Adrenal gland (tissue), 12 donors: ENCODE results near the gene FOXA1. TPM values are rescaled to one million over a fixed set of nuclear protein-coding genes. Genes with fewer than 3 reads are reported as not detected.

Source experiments
- DNase-seq, 7 donors: peaks; one replicate each; pipeline ENCODE4 v3.0.0-alpha.2; 2019 to 2020
- H3K27ac ChIP-seq, 5 donors: fragments of 200-600 bp; sonication (generic) in 4 of 5; 1 replicate in 3 of 5; 2 replicates in 2 of 5; pipeline versions ENCODE4 v1.5.1 to v1.8.0; 2016 to 2020; ENCODE audit warnings: mild to moderate bottlenecking in 1 of 5
- H3K27me3 ChIP-seq: fragments of 200-600 bp; 2 replicates; pipeline ENCODE4 v1.8.0; 2021
- H3K36me3 ChIP-seq, 2 donors: fragments of 200-600 bp; replicated peaks in 1 of 2; 1 replicate in 1 of 2; 2 replicates in 1 of 2; pipeline versions ENCODE4 v1.5.1 to v1.8.0; 2018 to 2022
- H3K4me1 ChIP-seq, 2 donors: fragments of 200-600 bp; replicated peaks in 1 of 2; 1 replicate in 1 of 2; 2 replicates in 1 of 2; pipeline versions ENCODE4 v1.5.1 to v1.8.0; 2018 to 2021
- H3K4me3 ChIP-seq, 4 donors: fragments of 200-600 bp; sonication (generic) in 3 of 4; one replicate each; pipeline ENCODE4 v1.5.1; 2016 to 2018
- H3K9me3 ChIP-seq, 3 donors: fragments of 200-600 bp; sonication (generic) in 1 of 3; replicated peaks in 1 of 3; 1 replicate in 2 of 3; 2 replicates in 1 of 3; pipeline versions ENCODE4 v1.5.1 to v1.8.0; 2016 to 2021
- CTCF ChIP-seq, 6 experiments: fragments of 450-650 bp in 4 of 6; fragments of 200-600 bp in 2 of 6; sonication (generic) in 1 of 6; IDR thresholded peaks; 1 replicate in 5 of 6; 2 replicates in 1 of 6; pipeline versions ENCODE4 v1.5.1 to v1.8.0; 2016 to 2021; ENCODE audit warnings: antibody characterized with exemption in 6 of 6, mild to moderate bottlenecking in 2 of 6, moderate library complexity in 1 of 6
- POLR2A ChIP-seq, 2 donors: fragments of 450-650 bp; IDR thresholded peaks; one replicate each; pipeline ENCODE4 v1.6.1; 2017; ENCODE audit warnings: antibody characterized with exemption in 2 of 2, mild to moderate bottlenecking in 2 of 2, moderate library complexity in 1 of 2
- WGBS, 4 donors: extraction: QIAGEN DNeasy Blood & Tissue Kit in 2 of 4; methylation state at CpG; one replicate each; pipeline versions ENCODE4 v1.1.5 to v1.1.7; 2013 to 2017; 5-methylcytosine and 5-hydroxymethylcytosine counted together
- intact Hi-C, 2 donors: fragments of 100-400 bp; cut with DNase I; formaldehyde crosslinking; loops; one replicate each; pipeline versions ENCODE4 v1.14.1 to v1.15.0; 2022 to 2023
- polyA plus RNA-seq, 3 donors: library from polyadenylated mRNA; stranded (reverse); fragments of 200-250 nt in 2 of 3; fragments of 350-450 nt in 1 of 3; fragmentation: Illumina TruSeq in 1 of 3; extraction: RNeasy Lipid Tissue Mini Kit (QIAGEN cat#74804) in 1 of 3; gene quantifications; one replicate each; pipeline ENCODE4 v1.2.3, GENCODE V29; 2013 to 2014
- total RNA-seq, 9 donors: library from RNA; depleted of rRNA in 4 of 9; stranded (reverse); fragments of >200 nt in 4 of 9; fragments of 120-200 nt in 1 of 9; fragmentation: NEBNext Ultra II Directional in 1 of 9; extraction: Animal tissue kit (Norgen Biotek cat#: 25700) in 1 of 9; gene quantifications; one replicate each; pipeline versions ENCODE4 v1.1.0 to v1.2.4, GENCODE V29; 2013 to 2023
- donor health status: healthy with polysubstance abuse.
- donor health status: Bipolar disorder and iron deficiency.
- donor health status: DM: yes; HTN: yes; CAD: no.
- donor health status: DM: no; HTN: no; CAD: no.
- donor health status: DM: no; HTN: no; CAD: no.
- donor health status: DM: yes; HTN: yes; CAD: no.

Gene FOXA1
- total and polyA plus RNA-seq, 12 donors, result 0.03 to 3.0 (median 0.32) TPM; not detected in 1

DNA sequence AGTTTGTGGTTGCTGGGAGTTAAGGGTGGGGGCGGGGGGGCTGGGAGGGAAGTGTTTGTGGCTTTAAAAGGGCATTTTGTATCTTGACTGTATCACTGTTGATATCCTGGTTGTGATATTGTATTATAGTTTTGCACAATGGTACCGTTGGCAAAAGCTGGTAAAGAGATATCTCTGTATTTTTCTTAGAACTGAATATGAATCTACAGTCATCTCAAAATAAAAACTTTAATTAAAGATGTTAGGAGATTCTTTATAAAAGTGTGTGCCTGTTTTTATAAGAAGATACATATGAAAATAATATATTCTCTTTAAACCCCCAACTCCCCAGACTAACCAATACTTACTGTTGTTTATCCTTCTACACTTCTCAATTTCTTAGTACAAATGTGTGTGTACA lies 43.5 kb upstream of the FOXA1 start:
- Histone ChIP-seq H3K36me3 (no peaks in the 10 kb centered on the region), H3K27ac (no peak overlapping the region), H3K4me1 (no peaks in the 10 kb centered on the region), H3K9me3 (no peaks in the 10 kb centered on the region), H3K4me3 (no peak overlapping the region), H3K27me3 (peaks cover 3% of the 10 kb centered on the region)
- WGBS, 4 donors, result 73 to 85% (median 77%) methylated on average over 1 to 2 of the region's 2 CpGs
- no peak for TF ChIP-seq POLR2A (IDR thresholded peaks at IDR 0.05)
- TF ChIP-seq CTCF (IDR thresholded peaks at IDR 0.05), result no peak
- no peak for DNase-seq
- intact Hi-C loops, result no loop called here

DNA sequence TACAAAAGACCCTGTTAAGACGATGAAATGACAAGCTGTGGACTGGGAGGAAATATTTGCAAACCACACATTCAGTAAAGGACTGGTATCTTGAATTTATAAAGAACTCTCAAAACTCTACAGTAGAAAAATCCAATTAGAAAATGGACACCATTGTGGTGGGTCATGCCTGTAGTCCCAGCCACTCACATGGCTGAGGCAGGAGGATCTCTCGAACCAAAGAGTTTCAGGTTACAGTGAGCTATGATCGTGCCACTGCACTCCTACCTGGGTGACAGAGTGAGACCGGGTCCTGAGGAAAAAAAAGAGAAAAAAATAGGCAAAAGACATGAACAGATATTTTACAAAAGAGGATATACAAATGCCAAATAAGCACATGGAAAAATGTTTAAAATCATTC lies 42.3 kb upstream of the FOXA1 start:
- Histone ChIP-seq H3K4me1 (no peaks in the 10 kb centered on the region), H3K36me3 (no peaks in the 10 kb centered on the region), H3K27me3 (peaks cover 3% of the 10 kb centered on the region), H3K27ac (no peak overlapping the region), H3K4me3 (no peak overlapping the region), H3K9me3 (no peaks in the 10 kb centered on the region)
- intact Hi-C loops, result no loop called here
- TF ChIP-seq POLR2A (IDR thresholded peaks at IDR 0.05) (no peak), CTCF (IDR thresholded peaks at IDR 0.05) (no peak)
- 60 to 71% (median 71%) methylated on average over 4 of the region's 4 CpGs for WGBS, 4 donors
- DNase-seq, result no peak

DNA sequence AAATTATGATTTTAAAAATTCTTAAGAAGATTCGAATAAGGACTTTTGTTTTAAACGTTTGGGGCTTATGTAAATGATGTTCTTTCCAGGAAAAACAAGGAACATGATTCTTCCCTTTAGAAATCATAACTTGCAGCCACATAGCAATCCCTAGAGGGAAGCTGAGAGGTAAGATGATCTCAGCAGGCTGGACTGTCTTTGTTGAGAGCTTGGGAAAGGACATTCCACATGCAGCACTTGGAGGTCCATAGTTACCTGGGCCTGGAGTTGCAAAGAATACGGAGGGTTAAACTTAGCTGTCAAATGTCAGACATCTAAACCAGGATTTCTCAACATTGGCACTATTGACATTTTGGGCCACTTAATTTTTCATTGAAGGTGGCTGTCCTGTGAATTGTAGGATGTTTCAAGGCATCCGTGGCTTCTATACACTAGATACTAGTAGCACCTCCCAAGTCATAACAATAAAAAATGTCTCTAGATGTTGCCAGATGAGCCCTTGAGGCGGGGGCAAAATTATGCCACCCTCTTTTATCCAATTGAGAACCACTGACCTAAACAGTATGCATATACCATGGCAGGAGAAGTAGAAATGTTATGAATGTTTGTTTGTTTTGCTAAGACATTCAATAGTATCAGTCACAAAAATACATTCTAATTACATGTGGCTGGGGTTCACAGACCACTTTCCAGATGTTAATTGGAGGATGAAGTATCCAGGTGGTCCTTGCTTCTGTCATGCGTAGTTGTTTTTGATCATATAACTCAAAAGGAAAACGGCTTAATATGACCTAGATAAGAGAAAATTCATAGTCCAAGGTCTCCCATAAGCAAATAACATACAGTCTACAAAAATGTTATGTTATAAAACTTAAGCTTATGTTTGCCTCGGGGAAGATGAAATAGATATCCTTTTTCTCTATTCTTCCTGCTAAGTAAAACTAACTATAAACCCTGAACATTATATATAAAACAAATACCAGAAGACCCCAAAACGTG lies 30.8 kb upstream of the FOXA1 start:
- WGBS, 4 donors, result 59 to 64% (median 61%) methylated on average over 9 of the region's 9 CpGs
- Histone ChIP-seq H3K4me3 (no peak overlapping the region), H3K27ac (no peak overlapping the region), H3K36me3 (no peaks in the 10 kb centered on the region), H3K4me1 (no peaks in the 10 kb centered on the region), H3K9me3 (no peaks in the 10 kb centered on the region), H3K27me3 (peaks cover 29% of the 10 kb centered on the region)
- no peak for DNase-seq
- intact Hi-C loops, result no loop called here
- TF ChIP-seq CTCF (IDR thresholded peaks at IDR 0.05) (no peak), POLR2A (IDR thresholded peaks at IDR 0.05) (no peak)

DNA sequence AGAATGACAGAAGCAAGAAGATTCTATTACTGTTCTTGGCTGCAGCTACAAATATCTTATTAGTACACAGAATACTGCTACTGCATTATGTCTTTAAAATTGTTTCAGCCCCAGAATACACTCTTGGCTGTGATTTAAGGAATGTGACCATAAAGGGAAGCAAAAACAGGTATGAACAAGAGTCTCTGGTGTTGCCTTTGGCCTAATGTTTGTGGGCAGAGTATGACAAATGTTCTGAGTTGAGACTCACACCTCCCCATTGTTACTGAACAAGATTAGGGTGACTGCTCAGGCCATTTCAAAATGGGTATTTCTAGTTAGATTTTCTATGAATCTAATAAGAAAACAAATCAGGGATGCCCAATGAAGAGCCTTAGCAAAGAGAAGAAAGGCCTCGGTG lies 28.9 kb upstream of the FOXA1 start:
- intact Hi-C loops, result no loop called here
- H3K36me3 ChIP-seq, result no peaks in the 10 kb centered on the region
- no peaks in the 10 kb centered on the region for H3K4me1 ChIP-seq
- H3K27ac ChIP-seq, result no peak overlapping the region
- H3K27me3 ChIP-seq, result peaks cover 29% of the 10 kb centered on the region
- H3K9me3 ChIP-seq, result no peaks in the 10 kb centered on the region
- no peak for TF ChIP-seq CTCF (IDR thresholded peaks at IDR 0.05)
- TF ChIP-seq POLR2A (IDR thresholded peaks at IDR 0.05), result no peak
- no peak for DNase-seq
- 90 to 97% (median 96%) methylated on average over 1 of the region's 1 CpG for WGBS, 4 donors
- H3K4me3 ChIP-seq, result no peak overlapping the region
